Neutrophil (primary cell): ENCODE measurements around the gene MCF2L.

ENCODE experiments used
- H3K27ac ChIP-seq: fragments of 200-600 bp; sonication (generic); 2 replicates; pipeline ENCODE4 v1.5.1; 2016; ENCODE audit warnings: mild to moderate bottlenecking, moderate library complexity
- H3K27me3 ChIP-seq: fragments of 200-600 bp; sonication (generic); 2 replicates; pipeline ENCODE4 v1.6.0; 2016; ENCODE audit warnings: mild to moderate bottlenecking
- H3K36me3 ChIP-seq: fragments of 200-600 bp; sonication (generic); 2 replicates; pipeline ENCODE4 v1.5.1; 2017
- H3K4me1 ChIP-seq, 2 experiments: fragments of 200-600 bp in 1 of 2; sonication (generic) in 1 of 2; 1 replicate in 1 of 2; 2 replicates in 1 of 2; pipeline versions ENCODE4 v1.5.1 to v1.6.1; 2013 to 2016; ENCODE audit warnings: low read depth in 1 of 2, low read length in 1 of 2, mild to moderate bottlenecking in 1 of 2, moderate library complexity in 1 of 2; ENCODE audit not compliant: control insufficient read depth in 1 of 2, insufficient read depth in 1 of 2
- H3K4me3 ChIP-seq, 2 experiments: fragments of 200-600 bp in 1 of 2; sonication (generic) in 1 of 2; 1 replicate in 1 of 2; 2 replicates in 1 of 2; pipeline ENCODE4 v1.5.1; 2013 to 2016; ENCODE audit warnings: low read depth in 1 of 2, low read length in 1 of 2, mild to moderate bottlenecking in 1 of 2, moderate library complexity in 1 of 2
- H3K9me3 ChIP-seq: fragments of 200-600 bp; sonication (generic); 2 replicates; pipeline ENCODE4 v1.5.1; 2016
- TF ChIP-seq, protein P1 (sequence below): fragments of 200-600 bp; sonication (generic); IDR thresholded peaks from 2 replicates; pipeline ENCODE4 v1.5.1; 2016; ENCODE audit warnings: antibody characterized with exemption

MCF2L gene

DNA sequence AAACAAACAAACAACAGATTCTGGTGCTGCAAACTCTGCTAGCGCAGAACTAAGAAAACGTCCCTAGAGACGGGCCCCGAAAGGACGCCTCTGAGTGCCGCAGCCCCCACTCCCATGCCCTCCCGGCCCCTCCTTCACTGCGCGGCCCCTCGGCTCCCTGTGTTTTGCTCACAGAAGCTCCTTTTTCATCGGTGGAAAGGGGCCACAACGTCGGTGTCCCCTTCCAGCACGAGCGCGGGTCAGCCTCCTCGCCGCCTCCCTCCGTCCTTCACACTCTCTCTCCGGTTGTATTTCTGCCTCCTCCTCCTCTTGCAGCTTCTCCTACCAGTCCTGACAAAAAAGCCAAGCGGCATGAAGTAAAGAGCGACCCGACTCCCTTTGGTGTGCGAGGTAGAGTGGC is 121.8 kb downstream of the MCF2L start:
- no peaks in the 10 kb centered on the region for H3K27me3 ChIP-seq
- no peak overlapping the region for H3K27ac ChIP-seq
- no peaks in the 10 kb centered on the region for H3K9me3 ChIP-seq
- no peak overlapping the region for H3K4me3 ChIP-seq
- TF ChIP-seq, protein P1, sequence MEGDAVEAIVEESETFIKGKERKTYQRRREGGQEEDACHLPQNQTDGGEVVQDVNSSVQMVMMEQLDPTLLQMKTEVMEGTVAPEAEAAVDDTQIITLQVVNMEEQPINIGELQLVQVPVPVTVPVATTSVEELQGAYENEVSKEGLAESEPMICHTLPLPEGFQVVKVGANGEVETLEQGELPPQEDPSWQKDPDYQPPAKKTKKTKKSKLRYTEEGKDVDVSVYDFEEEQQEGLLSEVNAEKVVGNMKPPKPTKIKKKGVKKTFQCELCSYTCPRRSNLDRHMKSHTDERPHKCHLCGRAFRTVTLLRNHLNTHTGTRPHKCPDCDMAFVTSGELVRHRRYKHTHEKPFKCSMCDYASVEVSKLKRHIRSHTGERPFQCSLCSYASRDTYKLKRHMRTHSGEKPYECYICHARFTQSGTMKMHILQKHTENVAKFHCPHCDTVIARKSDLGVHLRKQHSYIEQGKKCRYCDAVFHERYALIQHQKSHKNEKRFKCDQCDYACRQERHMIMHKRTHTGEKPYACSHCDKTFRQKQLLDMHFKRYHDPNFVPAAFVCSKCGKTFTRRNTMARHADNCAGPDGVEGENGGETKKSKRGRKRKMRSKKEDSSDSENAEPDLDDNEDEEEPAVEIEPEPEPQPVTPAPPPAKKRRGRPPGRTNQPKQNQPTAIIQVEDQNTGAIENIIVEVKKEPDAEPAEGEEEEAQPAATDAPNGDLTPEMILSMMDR, result no peak
- no peaks in the 10 kb centered on the region for H3K4me1 ChIP-seq
- no peaks in the 10 kb centered on the region for H3K36me3 ChIP-seq

GRCh38 chr13:113091211-113091771 is 122.3 kb downstream of the MCF2L start:
- H3K4me3 ChIP-seq, result no peak overlapping the region
- no peak overlapping the region for H3K27ac ChIP-seq
- H3K9me3 ChIP-seq, result no peaks in the 10 kb centered on the region
- no peaks in the 10 kb centered on the region for H3K4me1 ChIP-seq
- H3K36me3 ChIP-seq, result no peaks in the 10 kb centered on the region
- no peaks in the 10 kb centered on the region for H3K27me3 ChIP-seq
- TF ChIP-seq, protein P1, result no peak

DNA sequence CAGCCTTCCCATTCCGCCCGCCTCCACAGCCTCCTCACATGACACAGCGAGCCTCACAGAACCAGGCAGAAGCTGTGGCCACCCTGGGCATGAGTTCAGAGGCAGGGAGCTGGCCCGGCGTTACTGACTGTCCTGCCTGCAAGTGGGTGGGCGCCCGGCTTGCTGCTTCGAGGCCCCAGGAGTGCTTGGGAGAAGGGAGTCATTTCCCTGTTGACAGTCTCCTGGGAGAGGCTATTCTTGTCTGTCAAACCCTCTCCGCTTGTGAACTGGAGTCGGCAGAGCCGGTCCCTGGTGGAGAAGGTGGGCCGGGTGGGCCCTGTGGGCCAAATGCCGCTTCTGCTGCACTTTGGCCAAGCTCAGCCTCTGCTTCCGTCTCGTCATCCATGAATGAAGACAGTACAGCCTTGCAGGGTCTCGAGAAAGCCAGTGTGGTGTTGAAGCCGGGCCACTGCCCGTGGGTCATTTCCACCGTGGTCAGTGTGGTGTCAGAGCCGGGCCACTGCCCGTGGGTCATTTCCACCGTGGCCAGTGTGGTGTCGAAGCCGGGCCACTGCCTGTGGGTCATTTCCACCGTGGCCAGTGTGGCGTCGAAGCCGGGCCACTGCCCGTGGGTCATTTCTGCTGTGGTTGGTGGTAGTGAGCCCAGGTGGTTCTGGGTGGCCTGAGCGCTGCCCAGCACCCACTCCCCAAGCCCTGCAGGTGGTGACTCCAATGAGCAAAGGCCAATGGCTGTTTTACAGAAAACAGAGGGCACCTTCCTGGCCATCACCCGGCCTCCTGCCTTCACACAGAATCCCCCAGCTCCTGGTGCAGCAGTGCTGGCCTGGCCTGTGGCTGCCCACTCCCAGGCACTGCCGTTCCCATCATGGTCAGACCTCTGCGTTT is 123.1 kb downstream of the MCF2L start:
- TF ChIP-seq, protein P1, result no peak

DNA sequence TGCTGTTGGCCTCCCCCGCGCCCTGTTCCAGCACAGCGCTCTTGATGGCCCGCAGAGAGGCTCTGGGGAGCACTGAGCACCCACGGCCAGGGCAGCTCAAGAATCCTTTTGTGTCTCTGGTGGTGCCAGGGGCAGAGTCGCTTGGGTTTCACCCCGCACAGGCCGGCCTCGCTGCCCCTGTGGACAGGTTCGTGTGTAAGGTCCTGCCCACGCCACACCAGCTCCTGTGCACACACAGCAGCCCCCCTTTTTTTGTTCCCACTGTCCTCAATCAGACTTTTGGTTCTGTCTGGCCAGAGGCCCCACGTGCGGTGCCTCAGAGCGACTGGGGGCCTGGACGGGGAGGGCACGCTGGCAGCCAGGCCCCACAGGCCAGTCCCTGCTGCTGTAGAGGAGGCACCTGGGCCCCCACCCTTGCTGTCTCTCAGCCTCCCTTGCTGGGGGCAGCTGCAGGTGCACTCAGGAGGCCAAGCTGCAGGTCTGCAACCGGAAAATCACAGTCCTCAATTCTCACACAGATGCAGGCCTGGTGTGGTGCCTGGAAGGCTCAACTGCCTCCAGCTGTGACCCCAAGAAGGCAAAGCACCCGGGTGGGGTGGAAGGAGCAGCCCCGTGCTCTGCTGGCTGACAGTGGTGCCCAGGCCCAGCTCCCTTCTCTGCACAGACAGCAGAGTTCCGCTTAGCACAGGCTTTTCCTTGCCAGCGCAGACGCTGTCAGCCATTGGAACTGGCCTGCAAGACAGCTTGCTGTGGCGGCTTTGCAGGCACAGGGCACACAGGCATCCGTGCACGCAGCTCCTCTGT is 124.0 kb downstream of the MCF2L start:
- H3K9me3 ChIP-seq, result no peaks in the 10 kb centered on the region
- no peaks in the 10 kb centered on the region for H3K36me3 ChIP-seq
- H3K27ac ChIP-seq, result no peak overlapping the region
- no peaks in the 10 kb centered on the region for H3K27me3 ChIP-seq
- no peaks in the 10 kb centered on the region for H3K4me1 ChIP-seq
- no peak overlapping the region for H3K4me3 ChIP-seq
- TF ChIP-seq, protein P1, result no peak

More for the DNA sequence above, 123.1 kb downstream of the MCF2L start:
- H3K4me3 ChIP-seq, result no peak overlapping the region
- H3K27ac ChIP-seq, result no peak overlapping the region
- H3K36me3 ChIP-seq, result no peaks in the 10 kb centered on the region
- H3K9me3 ChIP-seq, result no peaks in the 10 kb centered on the region
- H3K4me1 ChIP-seq, result no peaks in the 10 kb centered on the region
- no peaks in the 10 kb centered on the region for H3K27me3 ChIP-seq

DNA sequence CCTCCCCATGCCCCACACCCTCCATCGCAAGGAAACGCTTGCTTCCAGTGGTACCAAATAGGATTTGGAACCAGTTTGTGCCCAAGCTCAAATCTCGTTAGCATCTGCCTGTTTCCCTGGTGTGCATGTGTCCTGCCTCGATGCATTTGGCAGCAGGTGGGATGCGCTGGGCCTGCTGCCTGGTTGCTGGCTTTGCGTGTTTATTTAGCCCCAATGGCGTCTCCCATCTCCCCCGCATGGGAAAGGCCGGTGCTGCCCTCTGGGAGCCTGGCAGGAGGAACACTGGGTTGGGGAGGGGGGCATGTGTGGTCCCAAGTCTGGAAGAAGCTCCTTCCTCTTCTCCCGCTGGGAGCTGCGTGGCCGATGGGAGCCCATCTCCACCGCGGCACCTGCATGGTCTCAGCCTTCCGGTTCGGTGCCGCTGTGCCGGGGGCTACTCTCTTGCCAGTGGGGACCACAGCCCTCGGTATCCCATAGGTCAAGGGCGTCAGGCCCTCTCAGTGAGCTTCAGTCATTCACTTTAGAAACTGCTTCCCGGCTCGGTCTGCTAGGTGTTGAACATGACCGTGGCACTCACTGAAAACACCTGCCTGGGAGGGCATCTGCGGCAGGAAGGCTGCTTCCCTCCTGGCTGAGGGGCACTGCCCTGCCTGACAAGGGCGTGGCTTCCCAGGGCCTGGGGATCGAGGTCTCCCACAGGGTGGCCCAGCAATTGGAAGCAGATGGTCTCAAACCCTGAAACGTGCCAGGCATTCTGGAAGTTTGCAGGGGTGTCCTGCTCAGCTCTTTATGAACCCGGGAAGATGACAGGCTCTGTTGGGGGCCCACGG is 124.8 kb downstream of the MCF2L start:
- no peaks in the 10 kb centered on the region for H3K4me1 ChIP-seq
- TF ChIP-seq, protein P1, result no peak
- no peak overlapping the region for H3K4me3 ChIP-seq
- no peaks in the 10 kb centered on the region for H3K27me3 ChIP-seq
- H3K9me3 ChIP-seq, result no peaks in the 10 kb centered on the region
- no peak overlapping the region for H3K27ac ChIP-seq
- no peaks in the 10 kb centered on the region for H3K36me3 ChIP-seq
